Large intestine (tissue), 3 donors: ENCODE measurements around the gene EHMT1. TPM values are rescaled to one million over a fixed set of nuclear protein-coding genes. Genes with fewer than 3 reads are reported as not detected.

Source experiments
- DNase-seq, 2 donors: peaks; one replicate each; pipeline versions ENCODE4 v3.0.0 to v3.0.0-alpha.2; 2013
- H3K27ac ChIP-seq: one replicate; pipeline ENCODE4 v1.5.1; 2013; ENCODE audit warnings: low read length
- H3K27me3 ChIP-seq: 2 replicates; pipeline ENCODE4 v1.6.1; 2013; ENCODE audit warnings: low read length; ENCODE audit not compliant: control insufficient read depth, insufficient read depth
- H3K36me3 ChIP-seq: 2 replicates; pipeline ENCODE4 v1.6.1; 2013; ENCODE audit warnings: low read length; ENCODE audit not compliant: control insufficient read depth, insufficient read depth
- H3K4me1 ChIP-seq: one replicate; pipeline ENCODE4 v1.6.1; 2013; ENCODE audit warnings: low read length; ENCODE audit not compliant: control insufficient read depth, insufficient read depth
- H3K4me3 ChIP-seq: one replicate; pipeline ENCODE4 v1.5.1; 2013; ENCODE audit warnings: low read length
- H3K9me3 ChIP-seq: one replicate; pipeline ENCODE4 v1.6.1; 2013; ENCODE audit warnings: mild to moderate bottlenecking, low read depth, low read length, moderate library complexity; ENCODE audit not compliant: control insufficient read depth
- WGBS: methylation state at CpG from one replicate; pipeline ENCODE4 v1.1.5; 2013; ENCODE audit warnings: low lambda C conversion rate; ENCODE audit not compliant: insufficient coverage; 5-methylcytosine and 5-hydroxymethylcytosine counted together
- polyA plus RNA-seq: library from polyadenylated mRNA; unstranded; fragments of 120-200 nt; gene quantifications from one replicate; pipeline ENCODE4 v1.2.1, GENCODE V29; 2013

Gene EHMT1
- polyA plus RNA-seq, 1 donor: 38.7 TPM

DNA sequence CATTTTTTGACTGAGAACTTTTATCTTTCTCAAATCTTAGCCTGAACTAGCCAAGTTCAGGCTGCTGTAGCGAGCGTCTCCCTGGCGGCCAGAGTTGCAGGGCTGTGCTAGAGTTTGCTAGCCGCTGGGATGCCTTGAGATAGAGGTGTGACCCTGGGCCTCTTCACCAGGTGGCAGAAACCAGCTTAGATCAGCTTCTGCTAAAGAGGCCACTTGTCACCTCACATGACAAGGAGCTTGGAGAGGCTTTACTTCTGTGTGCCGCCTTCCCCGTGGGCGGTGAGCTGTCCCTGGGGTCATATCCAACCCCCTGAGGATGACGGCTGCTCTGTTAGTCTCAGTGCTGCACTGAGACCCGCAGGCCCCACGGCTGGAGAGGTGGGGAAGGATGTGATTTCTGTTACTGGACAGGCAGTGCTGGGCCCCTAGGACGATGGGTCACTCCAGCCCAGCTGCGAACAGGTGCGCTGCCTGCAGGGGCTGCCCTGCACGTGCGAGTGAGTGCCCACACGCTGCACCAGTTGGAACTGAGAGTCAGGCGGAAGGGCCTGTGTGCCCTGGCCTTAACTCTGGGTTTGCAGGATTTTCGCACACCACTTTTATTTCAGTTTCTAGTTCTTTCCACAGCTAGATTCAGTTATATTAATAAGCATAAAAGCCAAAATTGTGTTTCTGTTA lies 63.8 kb downstream of the EHMT1 start:
- Histone ChIP-seq H3K36me3 (peaks cover 7% of the 10 kb centered on the region), H3K9me3 (no peaks in the 10 kb centered on the region), H3K4me3 (no peak overlapping the region), H3K27me3 (no peaks in the 10 kb centered on the region), H3K27ac (no peak overlapping the region), H3K4me1 (peaks cover 4% of the 10 kb centered on the region)
- DNase-seq: peak; percentile 38 to 57
- WGBS: 100% methylated on average over 2 of the region's 18 CpGs

GRCh38 chr9:137683262-137683864 lies 64.6 kb downstream of the EHMT1 start:
- WGBS: 100% methylated on average over 3 of the region's 6 CpGs
- no peak overlapping the region for H3K4me3 ChIP-seq
- DNase-seq: no peak
- no peaks in the 10 kb centered on the region for H3K27me3 ChIP-seq
- peaks cover 3% of the 10 kb centered on the region for H3K36me3 ChIP-seq
- H3K27ac ChIP-seq: no peak overlapping the region
- peaks cover 4% of the 10 kb centered on the region for H3K4me1 ChIP-seq
- H3K9me3 ChIP-seq: no peaks in the 10 kb centered on the region

GRCh38 chr9:137685035-137685740 lies 66.4 kb downstream of the EHMT1 start:
- Histone ChIP-seq H3K4me1 (no peaks in the 10 kb centered on the region), H3K27me3 (no peaks in the 10 kb centered on the region), H3K9me3 (no peaks in the 10 kb centered on the region), H3K4me3 (no peak overlapping the region), H3K27ac (no peak overlapping the region), H3K36me3 (no peaks in the 10 kb centered on the region)
- WGBS: 80% methylated on average over 1 of the region's 5 CpGs
- no peak for DNase-seq

GRCh38 chr9:137685741-137686420 lies 67.1 kb downstream of the EHMT1 start:
- no peaks in the 10 kb centered on the region for H3K4me1 ChIP-seq
- WGBS: 100% methylated on average over 1 of the region's 5 CpGs
- no peak overlapping the region for H3K27ac ChIP-seq
- DNase-seq: no peak
- H3K27me3 ChIP-seq: no peaks in the 10 kb centered on the region
- H3K36me3 ChIP-seq: no peaks in the 10 kb centered on the region
- no peak overlapping the region for H3K4me3 ChIP-seq
- no peaks in the 10 kb centered on the region for H3K9me3 ChIP-seq

DNA sequence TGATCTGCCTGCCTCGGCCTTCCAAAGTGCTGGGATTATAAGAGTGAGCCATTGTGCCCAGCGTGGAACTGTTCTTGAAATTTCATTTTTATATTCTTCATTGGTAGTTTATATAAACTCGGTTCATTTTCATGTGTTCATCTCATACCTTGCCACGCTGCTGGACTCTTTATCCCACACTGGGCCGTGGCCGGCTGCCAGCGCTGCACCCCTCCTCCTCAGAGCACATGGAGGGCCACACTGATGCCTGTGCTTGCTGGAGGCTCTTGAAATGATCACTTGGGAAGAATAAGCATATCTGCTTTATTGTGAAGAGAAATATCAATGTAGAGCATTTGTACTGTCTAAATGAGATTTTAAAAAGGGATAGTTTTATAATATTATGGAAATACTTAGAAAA lies 69.5 kb downstream of the EHMT1 start:
- Histone ChIP-seq H3K4me3 (no peak overlapping the region), H3K27me3 (no peaks in the 10 kb centered on the region), H3K36me3 (no peaks in the 10 kb centered on the region), H3K9me3 (no peaks in the 10 kb centered on the region), H3K4me1 (no peaks in the 10 kb centered on the region), H3K27ac (no peak overlapping the region)
- no CpG with 5 or more reads among the region's 7 CpGs for WGBS
- no peak for DNase-seq

DNA sequence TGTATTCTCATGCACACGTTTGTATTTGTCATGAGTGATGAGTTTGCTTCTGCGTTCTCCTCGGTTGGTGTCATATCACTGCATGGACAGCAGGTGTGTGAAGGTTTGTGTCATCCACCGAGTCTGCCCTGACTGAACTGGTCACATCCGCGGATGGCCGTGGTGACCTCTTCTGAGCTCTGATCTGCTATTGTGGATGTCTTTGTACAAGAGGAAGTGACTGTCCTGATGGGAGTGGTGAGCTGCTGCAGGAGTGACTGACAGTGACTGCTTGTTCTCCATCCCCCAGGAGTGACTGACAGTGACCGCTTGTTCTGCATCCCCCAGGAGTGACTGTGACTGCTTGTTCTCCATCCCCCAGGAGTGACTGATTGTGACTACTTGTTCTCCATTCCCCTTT lies 69.9 kb downstream of the EHMT1 start:
- no peak overlapping the region for H3K4me3 ChIP-seq
- DNase-seq: no peak
- H3K36me3 ChIP-seq: no peaks in the 10 kb centered on the region
- no peaks in the 10 kb centered on the region for H3K4me1 ChIP-seq
- H3K9me3 ChIP-seq: no peaks in the 10 kb centered on the region
- no peaks in the 10 kb centered on the region for H3K27me3 ChIP-seq
- no peak overlapping the region for H3K27ac ChIP-seq
- WGBS: no CpG with 5 or more reads among the region's 8 CpGs

- no peaks in the 10 kb centered on the region for H3K4me1 ChIP-seq
These were observed 71.1 kb downstream of the EHMT1 start for GRCh38 chr9:137689745-137690529.

GRCh38 chr9:137690930-137691645 lies 72.3 kb downstream of the EHMT1 start:
- WGBS: no CpG with 5 or more reads among the region's 6 CpGs
- Histone ChIP-seq H3K9me3 (no peaks in the 10 kb centered on the region), H3K27ac (no peak overlapping the region), H3K4me3 (no peak overlapping the region), H3K27me3 (no peaks in the 10 kb centered on the region), H3K36me3 (no peaks in the 10 kb centered on the region), H3K4me1 (no peaks in the 10 kb centered on the region)
- DNase-seq: no peak

More at GRCh38 chr9:137689745-137690529, 71.1 kb downstream of the EHMT1 start:
- 96% methylated on average over 4 of the region's 16 CpGs for WGBS
- no peaks in the 10 kb centered on the region for H3K27me3 ChIP-seq
- no peaks in the 10 kb centered on the region for H3K9me3 ChIP-seq
- H3K27ac ChIP-seq: no peak overlapping the region
- no peaks in the 10 kb centered on the region for H3K36me3 ChIP-seq
- no peak overlapping the region for H3K4me3 ChIP-seq
- no peak for DNase-seq

- Histone ChIP-seq H3K4me3 (no peak overlapping the region), H3K9me3 (no peaks in the 10 kb centered on the region), H3K4me1 (no peaks in the 10 kb centered on the region), H3K27me3 (no peaks in the 10 kb centered on the region), H3K36me3 (no peaks in the 10 kb centered on the region), H3K27ac (no peak overlapping the region)
- no peak for DNase-seq
- WGBS: 90% methylated on average over 2 of the region's 12 CpGs
These were observed 73.0 kb downstream of the EHMT1 start for GRCh38 chr9:137691646-137692351.
